Activated gamma-delta T cell treated with anti-CD3 and anti-CD28 coated beads, Interleukin-2, amount 50 U/mL, for 16 hours (primary cell): ENCODE measurements around the gene RBMS2.

Source experiments
- DNase-seq: peaks from one replicate; pipeline ENCODE4 v3.0.0-alpha.2; 2020; ENCODE audit warnings: low read depth

Gene RBMS2

DNA sequence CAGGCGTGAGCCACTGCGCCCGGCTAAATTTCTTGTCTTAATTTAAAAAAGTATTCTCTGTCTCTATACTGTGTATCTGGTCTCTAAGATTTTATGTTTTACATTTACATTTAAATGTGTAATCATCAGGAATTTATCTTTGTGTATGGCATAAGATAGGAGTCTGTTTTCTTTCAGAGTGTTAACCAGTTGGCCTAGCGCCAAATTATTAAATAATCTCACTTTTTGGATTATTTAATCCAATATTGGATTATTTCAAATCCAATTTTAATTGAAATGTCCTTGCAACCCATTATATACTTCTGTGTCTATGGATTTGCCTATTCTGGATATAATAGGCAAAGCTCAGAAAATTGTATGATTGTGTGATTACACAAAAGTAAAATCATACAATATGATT lies 63.5 kb downstream of the RBMS2 start:
- DNase-seq: no peak

DNA sequence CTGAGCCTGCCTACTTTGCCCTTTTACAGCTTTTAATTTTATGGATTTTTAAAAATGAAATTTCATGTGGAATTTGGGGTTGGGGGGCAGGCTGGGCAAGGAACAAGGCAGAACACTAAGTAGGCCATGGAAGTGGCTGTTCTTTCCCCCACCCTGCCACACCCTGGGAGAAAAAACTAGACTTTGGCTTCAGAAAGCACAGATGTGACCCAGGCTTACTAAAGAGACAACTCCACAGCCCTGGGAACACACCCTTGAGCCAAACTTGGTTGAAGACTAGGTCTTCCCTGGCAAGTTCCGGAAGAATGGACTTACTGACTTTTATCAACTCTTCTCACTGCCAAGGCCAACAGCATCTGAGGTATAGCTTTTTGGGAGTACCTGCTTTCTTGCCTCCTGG lies 68.2 kb downstream of the RBMS2 start:
- DNase-seq: no peak

DNA sequence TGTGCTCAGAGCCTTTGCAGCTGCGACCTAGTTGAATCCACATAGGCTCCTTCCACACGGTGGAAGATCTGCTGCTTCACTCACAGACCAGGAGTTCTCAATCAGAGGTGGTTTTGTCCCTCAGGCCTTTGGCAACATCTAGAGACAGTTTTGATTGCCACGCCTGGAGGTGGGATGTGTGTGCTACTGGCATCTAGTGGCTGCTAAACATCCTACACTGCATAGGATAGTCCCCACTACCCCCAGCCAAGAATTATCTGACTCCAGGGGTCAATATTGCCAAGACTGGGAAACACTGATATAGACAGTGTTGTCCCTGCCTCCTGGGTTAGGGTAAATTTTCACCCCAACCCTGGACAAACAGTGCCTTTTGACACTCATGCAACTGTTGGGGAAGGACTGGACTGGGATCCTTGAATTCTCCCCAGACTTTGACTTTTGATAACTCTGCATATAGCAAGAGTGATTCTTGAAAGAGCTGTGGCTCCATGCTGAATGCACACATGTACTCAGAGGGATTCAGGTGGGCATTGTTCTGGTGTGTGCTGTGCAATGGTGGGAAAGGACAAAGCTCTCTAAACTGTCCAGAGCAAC lies 68.7 kb downstream of the RBMS2 start:
- no peak for DNase-seq

DNA sequence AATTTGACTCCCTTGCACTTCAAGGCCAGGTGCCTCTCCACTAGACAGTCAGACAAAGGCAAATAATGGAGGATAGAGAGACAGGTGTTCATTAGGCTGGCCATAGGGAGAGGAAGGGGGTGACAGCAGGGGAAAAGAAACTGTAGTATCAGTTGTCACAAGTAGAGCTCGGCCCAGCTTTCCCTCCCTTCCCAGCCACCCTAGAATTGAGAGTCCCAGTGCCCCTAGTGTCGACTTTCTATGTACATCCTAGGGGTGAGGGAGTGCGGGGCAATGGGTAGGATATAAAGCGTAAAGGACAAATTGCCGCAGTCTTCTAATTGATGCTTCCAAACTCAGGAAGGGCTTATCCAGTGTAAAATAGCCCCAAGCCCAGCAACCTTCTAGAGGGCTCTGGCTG lies 69.5 kb downstream of the RBMS2 start:
- no peak for DNase-seq

- DNase-seq: no peak
Measured at GRCh38 chr12:56591961-56592360, 70.3 kb downstream of the RBMS2 start.

DNA sequence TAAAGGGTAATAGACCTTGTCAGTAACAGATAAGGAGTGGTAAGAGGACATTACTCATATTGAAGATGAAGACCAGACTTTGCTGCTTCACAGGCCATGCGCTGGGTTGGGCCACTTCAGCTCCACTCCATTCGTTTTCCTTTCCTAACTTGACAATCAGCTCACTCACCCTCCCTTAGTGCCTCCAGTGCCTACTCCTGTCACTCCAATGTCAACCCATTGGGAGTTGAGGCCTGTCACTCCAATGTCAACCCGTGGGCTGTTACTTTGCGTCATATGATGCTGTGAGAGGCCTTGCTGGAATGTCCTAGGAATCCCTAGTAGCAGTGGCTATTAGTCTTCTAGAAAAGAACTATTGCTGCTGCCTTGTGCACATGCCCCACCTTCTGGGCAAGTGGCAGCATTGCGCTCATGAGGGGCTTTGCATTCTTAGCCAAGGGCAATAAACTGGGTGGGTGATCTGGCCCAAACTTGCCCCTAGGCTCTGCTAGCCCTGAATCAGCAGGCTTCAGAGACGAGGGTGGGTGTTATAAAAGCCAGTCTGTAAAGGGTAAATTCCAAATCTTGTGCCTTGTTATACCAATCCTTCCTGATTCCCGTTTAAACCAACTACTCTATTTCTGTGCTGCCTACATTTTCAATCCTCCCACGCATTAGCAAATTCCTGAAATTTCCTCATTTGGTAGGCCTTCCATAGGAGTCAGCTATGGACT lies 72.4 kb downstream of the RBMS2 start:
- DNase-seq: peak; percentile 55

- DNase-seq: no peak
Measured at GRCh38 chr12:56596815-56597214, 75.2 kb downstream of the RBMS2 start.

DNA sequence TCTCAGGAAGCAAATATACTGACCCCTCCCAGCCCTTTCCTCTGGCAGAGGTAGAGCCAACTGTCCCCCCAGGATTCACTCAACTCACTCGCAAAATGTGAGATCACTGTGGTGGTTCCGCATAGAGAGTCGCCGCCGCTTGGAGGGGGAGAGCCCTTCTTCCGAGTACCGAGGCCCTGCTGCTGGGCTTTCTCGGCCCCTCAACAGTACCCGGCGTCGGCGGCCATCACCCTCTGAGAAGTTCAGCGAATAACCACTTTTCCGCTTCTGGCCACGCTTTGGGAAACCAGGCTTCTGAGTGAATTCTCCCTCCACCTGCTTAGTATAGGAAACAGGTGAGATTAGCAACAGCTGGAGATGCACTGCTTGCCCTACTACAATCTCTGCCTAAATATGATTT lies 77.4 kb downstream of the RBMS2 start:
- no peak for DNase-seq

DNA sequence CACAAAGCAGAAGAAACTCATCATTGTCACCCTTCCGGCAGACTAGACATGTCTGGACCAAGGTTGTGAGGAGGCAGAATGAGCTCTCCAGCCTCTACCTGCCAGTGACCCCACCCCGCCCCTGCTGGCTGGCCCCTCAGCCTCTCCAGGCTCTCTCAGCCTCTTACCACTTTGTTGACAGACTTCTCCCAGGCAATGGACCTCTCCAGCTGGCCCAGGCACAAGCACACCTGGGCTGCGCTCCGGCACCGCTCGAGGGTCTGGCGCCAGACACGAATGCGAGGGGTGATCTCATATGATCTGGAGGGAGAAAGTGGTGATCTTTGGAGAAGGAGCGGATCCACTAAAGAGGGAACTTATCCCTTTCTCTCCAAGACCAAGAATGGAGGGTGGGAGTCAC lies 78.2 kb downstream of the RBMS2 start:
- no peak for DNase-seq

- DNase-seq: no peak
Measured at GRCh38 chr12:56600753-56601152, 79.1 kb downstream of the RBMS2 start.

- peak; percentile 8 for DNase-seq
Measured at GRCh38 chr12:56601503-56601902, 79.9 kb downstream of the RBMS2 start.

GRCh38 chr12:56602239-56602638 lies 80.6 kb downstream of the RBMS2 start:
- DNase-seq: no peak

DNA sequence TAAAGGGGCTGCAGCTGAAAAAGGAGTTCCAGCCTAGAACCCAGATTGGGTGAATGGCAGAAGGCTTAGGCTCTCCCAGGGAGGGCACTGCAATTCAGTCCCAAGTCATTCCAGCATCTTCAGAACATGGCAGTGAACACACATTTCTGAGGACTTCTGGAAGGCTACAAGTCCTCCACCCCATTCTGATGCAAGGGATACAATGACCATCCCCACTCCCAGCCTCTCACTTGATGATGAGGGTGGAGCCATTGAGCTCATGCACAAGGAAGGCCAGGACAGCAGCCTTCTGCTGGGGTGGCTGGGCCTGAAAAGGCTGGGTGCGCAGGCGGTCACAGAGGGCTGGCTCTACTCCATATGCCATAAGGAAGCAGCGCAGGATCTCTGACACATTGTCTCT lies 82.7 kb downstream of the RBMS2 start:
- DNase-seq: no peak

GRCh38 chr12:56614627-56615026 lies 93.0 kb downstream of the RBMS2 start:
- DNase-seq: no peak

GRCh38 chr12:56616244-56616643 lies 94.6 kb downstream of the RBMS2 start:
- DNase-seq: no peak

GRCh38 chr12:56616925-56617324 lies 95.3 kb downstream of the RBMS2 start:
- no peak for DNase-seq

DNA sequence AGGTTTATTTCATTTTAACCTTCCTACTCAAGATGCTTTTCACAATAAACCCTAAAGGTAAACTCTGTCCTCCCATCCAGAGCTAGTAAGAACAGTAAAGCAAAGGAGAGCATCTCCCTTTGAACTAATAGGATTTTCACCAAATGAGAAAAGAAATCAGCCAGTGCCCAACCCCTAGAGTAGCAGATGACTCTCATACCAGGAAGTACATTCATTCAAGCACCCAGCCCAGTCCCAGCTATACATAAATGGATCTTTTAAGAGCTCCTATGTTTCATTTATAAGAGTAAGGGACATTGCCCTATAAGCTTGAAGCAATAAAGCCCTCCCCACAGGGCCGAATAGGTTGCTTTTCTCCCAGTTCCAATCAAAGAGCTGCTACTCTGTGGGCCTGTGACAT lies 100.9 kb downstream of the RBMS2 start:
- no peak for DNase-seq

GRCh38 chr12:56626701-56627100 lies 105.1 kb downstream of the RBMS2 start:
- no peak for DNase-seq

DNA sequence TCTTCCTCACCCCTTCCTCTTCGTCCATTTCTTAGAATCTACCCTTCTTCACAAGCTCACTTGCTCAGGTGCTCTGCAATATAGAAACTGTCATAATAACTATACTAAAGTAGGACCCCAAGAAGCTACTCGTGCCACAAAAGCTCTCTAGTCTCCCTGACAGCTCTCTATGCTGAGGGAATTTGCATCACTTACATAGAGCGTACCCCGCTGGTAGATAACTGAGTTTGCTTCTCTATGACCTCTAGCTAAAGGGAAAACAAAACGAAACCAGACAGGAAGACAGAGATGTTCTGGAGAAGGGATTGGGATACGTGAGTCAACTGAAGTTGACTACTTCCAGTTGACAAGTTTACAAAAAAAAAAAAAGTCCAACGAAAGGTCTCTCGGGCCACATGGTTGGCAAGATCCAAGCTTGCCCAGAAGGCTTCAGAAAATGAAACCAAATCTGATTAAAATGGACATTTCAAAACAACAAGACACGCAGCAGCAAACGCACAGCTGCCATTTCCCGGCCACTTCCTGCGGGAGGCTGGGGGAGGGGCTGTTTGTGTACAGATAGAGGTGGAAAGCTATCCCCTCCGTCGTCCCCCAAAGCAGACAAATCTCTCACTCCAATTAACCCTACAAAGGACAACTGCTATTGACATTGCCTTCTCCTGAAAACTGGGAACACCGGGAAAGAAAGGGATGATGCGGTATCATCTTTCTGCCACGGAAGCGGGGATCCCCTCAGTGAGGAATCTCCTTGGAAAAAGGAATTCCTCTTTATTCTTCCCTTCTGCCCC lies 107.2 kb downstream of the RBMS2 start:
- DNase-seq: peak; percentile 49

- no peak for DNase-seq
Measured at GRCh38 chr12:56629459-56630179, 108.0 kb downstream of the RBMS2 start.

DNA sequence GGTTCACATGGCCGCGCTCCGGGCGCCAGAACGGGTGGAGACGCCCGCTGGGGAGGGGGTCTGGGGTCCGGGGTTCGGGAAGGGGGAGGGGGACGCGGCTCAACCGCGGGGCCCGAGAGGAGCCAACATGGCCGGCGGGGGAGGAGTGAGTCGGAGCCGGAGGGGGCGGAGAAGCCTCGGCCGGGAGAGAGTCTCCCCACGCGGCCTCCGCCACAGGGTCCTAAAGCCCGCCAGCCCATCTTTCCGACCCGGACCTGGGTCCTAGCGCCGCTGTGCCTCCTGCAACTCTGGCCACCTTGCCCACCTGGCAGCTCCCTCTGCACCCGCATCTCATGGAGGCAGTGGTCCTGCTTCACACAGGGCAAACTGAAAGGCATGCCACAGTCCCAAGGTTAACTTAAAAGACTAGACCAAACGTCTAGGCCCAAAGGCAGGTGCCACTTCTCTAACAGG lies 108.6 kb downstream of the RBMS2 start, which contains the start of gene BAZ2A:
TSS of gene BAZ2A (minus strand) at position 147 of the 453 bp plus-strand sequence. CDS start 12,796 bp downstream, outside the sequence.
- peak; percentile 76 for DNase-seq
